Stomach (tissue), 9 donors: ENCODE measurements around the gene NABP1. TPM values are rescaled to one million over a fixed set of nuclear protein-coding genes. Genes with fewer than 3 reads are reported as not detected.

Experiments
- DNase-seq, 2 donors: peaks; one replicate each; pipeline versions ENCODE4 v3.0.0 to v3.0.0-alpha.2; 2013 to 2019
- H3K27ac ChIP-seq, 5 donors: fragments of 200-600 bp in 4 of 5; sonication (generic) in 4 of 5; one replicate each; pipeline ENCODE4 v1.5.1; 2013 to 2019; ENCODE audit warnings: mild to moderate bottlenecking in 1 of 5, moderate library complexity in 1 of 5
- H3K27me3 ChIP-seq, 3 donors: fragments of 200-600 bp; sonication (generic); one replicate each; pipeline ENCODE4 v1.5.1; 2017 to 2019; ENCODE audit warnings: mixed run types in 1 of 3
- H3K36me3 ChIP-seq, 4 donors: fragments of 200-600 bp; sonication (generic); 1 replicate in 3 of 4; 2 replicates in 1 of 4; pipeline ENCODE4 v1.5.1; 2016 to 2019
- H3K4me1 ChIP-seq, 4 donors: fragments of 200-600 bp; sonication (generic); one replicate each; pipeline ENCODE4 v1.5.1; 2016 to 2019
- H3K4me3 ChIP-seq, 4 donors: fragments of 200-600 bp; sonication (generic) in 3 of 4; one replicate each; pipeline ENCODE4 v1.5.1; 2016 to 2019; ENCODE audit warnings: mild to moderate bottlenecking in 1 of 4
- H3K9me3 ChIP-seq, 4 donors: fragments of 200-600 bp; sonication (generic); one replicate each; pipeline ENCODE4 v1.5.1; 2016 to 2019
- CTCF ChIP-seq, 7 experiments: fragments of 450-650 bp in 4 of 7; fragments of 200-600 bp in 3 of 7; sonication (generic) in 3 of 7; IDR thresholded peaks; one replicate each; pipeline ENCODE4 v1.5.1; 2016 to 2019; ENCODE audit warnings: antibody characterized with exemption in 7 of 7, control low read depth in 2 of 7, mild to moderate bottlenecking in 1 of 7
- EP300 ChIP-seq: sonication (generic); formaldehyde crosslinking; IDR thresholded peaks from one replicate; pipeline ENCODE4 v1.6.1; 2017; ENCODE audit warnings: antibody characterized with exemption
- POLR2A ChIP-seq, 4 donors: fragments of 450-650 bp; IDR thresholded peaks; one replicate each; pipeline ENCODE4 v1.6.1; 2016; ENCODE audit warnings: antibody characterized with exemption in 4 of 4, control low read depth in 2 of 4, mild to moderate bottlenecking in 1 of 4, moderate library complexity in 1 of 4
- POLR2AphosphoS5 ChIP-seq, 3 donors: sonication (generic); formaldehyde crosslinking; IDR thresholded peaks; one replicate each; pipeline ENCODE4 v1.6.1; 2016; ENCODE audit warnings: antibody characterized with exemption in 3 of 3
- WGBS, 5 donors: extraction: QIAGEN DNeasy Blood & Tissue Kit in 3 of 5; methylation state at CpG; one replicate each; pipeline versions ENCODE4 v1.1.5 to v1.1.7; 2013 to 2018; 5-methylcytosine and 5-hydroxymethylcytosine counted together
- intact Hi-C: fragments of 100-400 bp; cut with DNase I; formaldehyde crosslinking; loops from one replicate; pipeline ENCODE4 v1.15.1; 2023; ENCODE audit warnings: low total_unique reads
- polyA plus RNA-seq, 3 donors: library from polyadenylated mRNA; stranded (reverse); fragments of 200-250 nt; gene quantifications; one replicate each; pipeline ENCODE4 v1.2.3, GENCODE V29; 2013
- total RNA-seq, 5 donors: library from RNA; depleted of rRNA; stranded (reverse); fragments of >200 nt; gene quantifications; one replicate each; pipeline versions ENCODE4 v1.1.0 to v1.2.3, GENCODE V29; 2014 to 2016
- donor health status: healthy with polysubstance abuse.
- donor health status: Bipolar disorder and iron deficiency.
- donor health status: healthy.

NABP1 gene
- total and polyA plus RNA-seq, 8 donors: 1.4 to 30.1 (median 9.2) TPM

- H3K9me3 ChIP-seq: no peaks in the 10 kb centered on the region
- H3K4me1 ChIP-seq: peaks cover 7 to 25% (median 18%) of the 10 kb centered on the region in 4 donors
- no peak overlapping the region for H3K27ac ChIP-seq
- H3K4me3 ChIP-seq: no peak overlapping the region
- H3K36me3 ChIP-seq: no peaks in the 10 kb centered on the region
- WGBS, 5 donors: 90 to 100% (median 95%) methylated on average over 1 of the region's 1 CpG
- no peak for TF ChIP-seq CTCF (IDR thresholded peaks at IDR 0.05)
- TF ChIP-seq EP300: no peak
- TF ChIP-seq POLR2AphosphoS5 (IDR thresholded peaks at IDR 0.05): no peak
- TF ChIP-seq POLR2A (IDR thresholded peaks at IDR 0.05): no peak
- intact Hi-C loops: no loop called here
- H3K27me3 ChIP-seq: no peaks in the 10 kb centered on the region
- no peak for DNase-seq
These were observed 41.4 kb upstream of the NABP1 start for GRCh38 chr2:191636586-191636985.

- Histone ChIP-seq H3K9me3 (no peaks in the 10 kb centered on the region), H3K27me3 (no peaks in the 10 kb centered on the region), H3K27ac (peak overlapping the region; percentile 52 to 80 (median 67)), H3K4me3 (no peak overlapping the region), H3K4me1 (peaks cover 7 to 25% (median 18%) of the 10 kb centered on the region in 4 donors), H3K36me3 (no peaks in the 10 kb centered on the region)
- TF ChIP-seq POLR2A (IDR thresholded peaks at IDR 0.05) (no peak), CTCF (IDR thresholded peaks at IDR 0.05) (no peak), POLR2AphosphoS5 (IDR thresholded peaks at IDR 0.05) (peak in 1 of 3 donors; percentile 14)
- intact Hi-C loops: no loop called here
- WGBS, 5 donors: 67 to 78% (median 75%) methylated on average over 6 of the region's 6 CpGs
- DNase-seq: peak in 1 of 2 donors; percentile 30
These were observed 40.5 kb upstream of the NABP1 start for GRCh38 chr2:191637182-191638078.

GRCh38 chr2:191638079-191638801 is 39.7 kb upstream of the NABP1 start:
- 21 to 48% (median 28%) methylated on average over 6 of the region's 6 CpGs for WGBS, 5 donors
- peak overlapping the region; percentile 52 to 83 (median 74) for H3K27ac ChIP-seq

More at GRCh38 chr2:191638079-191638801, 39.7 kb upstream of the NABP1 start:
- no peaks in the 10 kb centered on the region for H3K27me3 ChIP-seq
- H3K4me1 ChIP-seq: peaks cover 7 to 25% (median 18%) of the 10 kb centered on the region in 4 donors
- no peak for TF ChIP-seq CTCF (IDR thresholded peaks at IDR 0.05)
- TF ChIP-seq EP300: no peak
- no peak for TF ChIP-seq POLR2AphosphoS5 (IDR thresholded peaks at IDR 0.05)
- TF ChIP-seq POLR2A (IDR thresholded peaks at IDR 0.05): no peak
- DNase-seq: peak in 1 of 2 donors; percentile 34
- H3K36me3 ChIP-seq: no peaks in the 10 kb centered on the region
- intact Hi-C loops: no loop called here
- H3K4me3 ChIP-seq: no peak overlapping the region
- H3K9me3 ChIP-seq: no peaks in the 10 kb centered on the region
